ENCODE results near the gene GAS2. TPM values are rescaled to one million over a fixed set of nuclear protein-coding genes. Genes with fewer than 3 reads are reported as not detected.
"Not testable (repeated sequence)": the region's sequence is repeated elsewhere in the genome, so short reads cannot be mapped to it uniquely, and the experiment has no call there.

Gene GAS2
- total and polyA plus RNA-seq, 9 donors, result 0.76 to 10.0 (median 4.0) TPM

- no peak overlapping the region for H3K27ac ChIP-seq
- no peaks in the 10 kb centered on the region for H3K27me3 ChIP-seq
- WGBS, 3 donors, result 0% methylated on average over 1 of the region's 1 CpG
- no peak for TF ChIP-seq POLR2A (IDR thresholded peaks at IDR 0.05)
- TF ChIP-seq CTCF (IDR thresholded peaks at IDR 0.05), result no peak
- TF ChIP-seq EP300 (IDR thresholded peaks at IDR 0.05), result no peak
- no peaks in the 10 kb centered on the region for H3K4me1 ChIP-seq (ENCODE audit: insufficient read depth)
- H3K4me3 ChIP-seq, result no peak overlapping the region
- no peaks in the 10 kb centered on the region for H3K36me3 ChIP-seq
- no peaks in the 10 kb centered on the region for H3K9me3 ChIP-seq
- intact Hi-C loops (cut with DNase I), result no loop called here
- DNase-seq, result no peak
These were observed 30.7 kb upstream of the GAS2 start for GRCh38 chr11:22635689-22636088.

- H3K4me3 ChIP-seq, result no peak overlapping the region
- H3K27ac ChIP-seq, result no peak overlapping the region
- no peak for DNase-seq
- no peaks in the 10 kb centered on the region for H3K4me1 ChIP-seq (ENCODE audit: insufficient read depth)
- no peaks in the 10 kb centered on the region for H3K36me3 ChIP-seq
- no peaks in the 10 kb centered on the region for H3K27me3 ChIP-seq
- no peaks in the 10 kb centered on the region for H3K9me3 ChIP-seq
- WGBS, 3 donors, result 84 to 90% (median 88%) methylated on average over 2 of the region's 2 CpGs
- no peak for TF ChIP-seq CTCF (IDR thresholded peaks at IDR 0.05)
- no peak for TF ChIP-seq POLR2A (IDR thresholded peaks at IDR 0.05)
- no peak for TF ChIP-seq EP300 (IDR thresholded peaks at IDR 0.05)
- intact Hi-C loops (cut with DNase I), result no loop called here
These were observed 25.5 kb upstream of the GAS2 start for GRCh38 chr11:22640862-22641261.

- Histone ChIP-seq H3K4me1 (ENCODE audit: insufficient read depth) (no peaks in the 10 kb centered on the region), H3K27ac (no peak overlapping the region), H3K9me3 (no peaks in the 10 kb centered on the region), H3K36me3 (no peaks in the 10 kb centered on the region), H3K4me3 (no peak overlapping the region), H3K27me3 (no peaks in the 10 kb centered on the region)
- DNase-seq, result no peak
- intact Hi-C loops (cut with DNase I), result no loop called here
- TF ChIP-seq EP300 (IDR thresholded peaks at IDR 0.05) (no peak), POLR2A (IDR thresholded peaks at IDR 0.05) (no peak)
These were observed 24.9 kb upstream of the GAS2 start for GRCh38 chr11:22641559-22641958.

GRCh38 chr11:22652346-22652745, 14.1 kb upstream of the GAS2 start:
- H3K36me3 ChIP-seq; H3K9me3 ChIP-seq; H3K27me3 ChIP-seq; H3K4me1 ChIP-seq (ENCODE audit: insufficient read depth); DNase-seq; H3K4me3 ChIP-seq; intact Hi-C loops (cut with DNase I); H3K27ac ChIP-seq: not testable (repeated sequence)
- 71 to 81% (median 72%) methylated on average over 15 of the region's 15 CpGs for WGBS, 3 donors

GRCh38 chr11:22656130-22656529, 10.3 kb upstream of the GAS2 start:
- Histone ChIP-seq H3K27ac (no peak overlapping the region), H3K4me1 (ENCODE audit: insufficient read depth) (no peaks in the 10 kb centered on the region), H3K4me3 (no peak overlapping the region), H3K27me3 (no peaks in the 10 kb centered on the region), H3K9me3 (no peaks in the 10 kb centered on the region), H3K36me3 (no peaks in the 10 kb centered on the region)
- no peak for DNase-seq
- TF ChIP-seq POLR2A (IDR thresholded peaks at IDR 0.05) (no peak), EP300 (IDR thresholded peaks at IDR 0.05) (no peak)
- intact Hi-C loops (cut with DNase I), result no loop called here

GRCh38 chr11:22657101-22657694, 9.2 kb upstream of the GAS2 start:
- no peak for TF ChIP-seq CTCF (IDR thresholded peaks at IDR 0.05)
- TF ChIP-seq POLR2A (IDR thresholded peaks at IDR 0.05), result no peak
- TF ChIP-seq EP300 (IDR thresholded peaks at IDR 0.05), result no peak
- WGBS, 3 donors, result 13 to 49% (median 34%) methylated on average over 1 of the region's 1 CpG

More at GRCh38 chr11:22657101-22657694, 9.2 kb upstream of the GAS2 start:
- no peak for DNase-seq
- H3K4me1 ChIP-seq (ENCODE audit: insufficient read depth), result no peaks in the 10 kb centered on the region
- H3K27me3 ChIP-seq, result no peaks in the 10 kb centered on the region
- H3K4me3 ChIP-seq, result no peak overlapping the region
- H3K27ac ChIP-seq, result no peak overlapping the region
- no peaks in the 10 kb centered on the region for H3K36me3 ChIP-seq
- H3K9me3 ChIP-seq, result no peaks in the 10 kb centered on the region
- intact Hi-C loops (cut with DNase I), result no loop called here
